ENCODE results near the gene PAPSS1. TPM values are rescaled to one million over a fixed set of nuclear protein-coding genes. Genes with fewer than 3 reads are reported as not detected.

Gene PAPSS1
- total and polyA plus RNA-seq, 3 donors from 2014 or later = 32.8 to 42.4 (median 33.6) TPM

GRCh38 chr4:107743532-107743931, 23.5 kb upstream of the PAPSS1 start:
- peaks cover 8% of the 10 kb centered on the region for H3K4me1 ChIP-seq
- TF ChIP-seq POLR2A (IDR thresholded peaks at IDR 0.05) (no peak), CTCF (IDR thresholded peaks at IDR 0.05) (no peak)
- H3K27ac ChIP-seq = no peak overlapping the region
- WGBS, 2 donors = 70 to 82% methylated on average over 1 of the region's 1 CpG
- H3K9me3 ChIP-seq = no peaks in the 10 kb centered on the region
- intact Hi-C loops (cut with DNase I; ENCODE audit: low total_unique reads) = no loop called here
- H3K27me3 ChIP-seq = no peaks in the 10 kb centered on the region
- H3K4me3 ChIP-seq = no peak overlapping the region
- DNase-seq = no peak
- H3K36me3 ChIP-seq (ENCODE audit: low read depth, missing control alignments) = no peaks in the 10 kb centered on the region

GRCh38 chr4:107742791-107743190, 22.8 kb upstream of the PAPSS1 start:
- Histone ChIP-seq H3K27me3 (no peaks in the 10 kb centered on the region), H3K9me3 (no peaks in the 10 kb centered on the region), H3K36me3 (ENCODE audit: low read depth, missing control alignments) (no peaks in the 10 kb centered on the region), H3K4me3 (no peak overlapping the region), H3K27ac (no peak overlapping the region), H3K4me1 (peaks cover 8% of the 10 kb centered on the region)
- intact Hi-C loops (cut with DNase I; ENCODE audit: low total_unique reads) = no loop called here
- TF ChIP-seq POLR2A (IDR thresholded peaks at IDR 0.05) (no peak), CTCF (IDR thresholded peaks at IDR 0.05) (no peak)
- DNase-seq = no peak
- 100% methylated on average over 1 of the region's 1 CpG for WGBS, 2 donors

- Histone ChIP-seq H3K4me3 (no peak overlapping the region), H3K9me3 (no peaks in the 10 kb centered on the region), H3K36me3 (ENCODE audit: low read depth, missing control alignments) (no peaks in the 10 kb centered on the region), H3K27me3 (no peaks in the 10 kb centered on the region), H3K4me1 (peaks cover 8% of the 10 kb centered on the region), H3K27ac (no peak overlapping the region)
- intact Hi-C loops (cut with DNase I; ENCODE audit: low total_unique reads) = no loop called here
- TF ChIP-seq CTCF (IDR thresholded peaks at IDR 0.05) (no peak), POLR2A (IDR thresholded peaks at IDR 0.05) (no peak)
- DNase-seq = no peak
- 78 to 80% methylated on average over 1 of the region's 1 CpG for WGBS, 2 donors
These were observed 22.2 kb upstream of the PAPSS1 start for GRCh38 chr4:107742196-107742595.

GRCh38 chr4:107740950-107741701, 21.1 kb upstream of the PAPSS1 start:
- peak overlapping the region; percentile 47 to 50 for H3K27ac ChIP-seq
- H3K4me1 ChIP-seq = peaks cover 8% of the 10 kb centered on the region
- H3K36me3 ChIP-seq (ENCODE audit: low read depth, missing control alignments) = no peaks in the 10 kb centered on the region
- H3K4me3 ChIP-seq = no peak overlapping the region
- 33 to 34% methylated on average over 11 of the region's 11 CpGs for WGBS, 2 donors
- DNase-seq = peak; percentile 64
- H3K27me3 ChIP-seq = no peaks in the 10 kb centered on the region
- TF ChIP-seq CTCF (IDR thresholded peaks at IDR 0.05) = no peak
- intact Hi-C loops (cut with DNase I; ENCODE audit: low total_unique reads) = no loop called here
- H3K9me3 ChIP-seq = no peaks in the 10 kb centered on the region

GRCh38 chr4:107740381-107740780, 20.3 kb upstream of the PAPSS1 start:
- 51 to 55% methylated on average over 3 of the region's 3 CpGs for WGBS, 2 donors
- TF ChIP-seq POLR2A (IDR thresholded peaks at IDR 0.05) (no peak), CTCF (IDR thresholded peaks at IDR 0.05) (peak in 1 of 3 experiments; percentile 9)
- Histone ChIP-seq H3K27ac (peak overlapping the region in 1 of 2 donors; percentile 50), H3K4me3 (no peak overlapping the region), H3K9me3 (no peaks in the 10 kb centered on the region), H3K27me3 (no peaks in the 10 kb centered on the region), H3K36me3 (ENCODE audit: low read depth, missing control alignments) (no peaks in the 10 kb centered on the region), H3K4me1 (peaks cover 8% of the 10 kb centered on the region)
- DNase-seq = no peak
- intact Hi-C loops (cut with DNase I; ENCODE audit: low total_unique reads) = no loop called here
